DOHH2 (cell line): Measurements from ENCODE around the gene DCDC2C.

Experiments used
- H3F3A ChIP-seq: fragments of 200-600 bp; sonication (generic), shearing (Covaris generic); 2 replicates; pipeline ENCODE4 v1.6.0; 2016; ENCODE audit warnings: antibody characterized with exemption, mild to moderate bottlenecking; ENCODE audit not compliant: control insufficient read depth, insufficient read depth
- H3K27ac ChIP-seq: fragments of 200-600 bp; sonication (generic); 2 replicates; pipeline ENCODE4 v1.5.1; 2014; ENCODE audit warnings: low read depth, mild to moderate bottlenecking, low read length, moderate library complexity
- H3K27me3 ChIP-seq: fragments of 200-600 bp; sonication (generic); 2 replicates; pipeline ENCODE4 v1.6.1; 2014; ENCODE audit warnings: mild to moderate bottlenecking, low read length, mixed read lengths; ENCODE audit not compliant: control insufficient read depth
- H3K36me3 ChIP-seq: fragments of 200-600 bp; sonication (generic); 2 replicates; pipeline ENCODE4 v1.6.1; 2014; ENCODE audit warnings: mild to moderate bottlenecking, low read length, moderate library complexity, mixed read lengths; ENCODE audit not compliant: control insufficient read depth
- H3K4me1 ChIP-seq: fragments of 200-600 bp; sonication (generic); 2 replicates; pipeline ENCODE4 v1.6.1; 2014; ENCODE audit warnings: mild to moderate bottlenecking, low read length, mixed read lengths; ENCODE audit not compliant: control insufficient read depth
- H3K4me2 ChIP-seq: fragments of 200-600 bp; sonication (generic); 2 replicates; pipeline ENCODE4 v1.6.0; 2014; ENCODE audit warnings: mild to moderate bottlenecking, low read length, moderate library complexity
- H3K4me3 ChIP-seq: fragments of 200-600 bp; sonication (generic); 2 replicates; pipeline ENCODE4 v1.5.1; 2014; ENCODE audit warnings: mild to moderate bottlenecking, low read length, mixed read lengths
- H3K79me2 ChIP-seq: fragments of 200-600 bp; sonication (generic); 2 replicates; pipeline ENCODE4 v1.6.1; 2014; ENCODE audit warnings: mild to moderate bottlenecking, low read length, mixed read lengths; ENCODE audit not compliant: control insufficient read depth
- H3K9me2 ChIP-seq: fragments of 200-600 bp; sonication (generic); replicated peaks from 2 replicates; pipeline ENCODE4 v1.6.1; 2014; ENCODE audit warnings: mild to moderate bottlenecking, low read length, mixed read lengths; ENCODE audit not compliant: control insufficient read depth
- H3K9me3 ChIP-seq: fragments of 200-600 bp; sonication (generic); 2 replicates; pipeline ENCODE4 v1.6.1; 2014; ENCODE audit warnings: antibody characterized with exemption, low read length, mixed read lengths; ENCODE audit not compliant: control insufficient read depth, insufficient read depth
- H4K20me1 ChIP-seq: fragments of 200-600 bp; sonication (generic); 2 replicates; pipeline ENCODE4 v1.6.0; 2014; ENCODE audit warnings: low read depth, mild to moderate bottlenecking, antibody characterized with exemption, low read length, moderate library complexity; ENCODE audit not compliant: control insufficient read depth, insufficient read depth
- EZH2phosphoT487 ChIP-seq: fragments of 200-600 bp; sonication (generic); IDR thresholded peaks from 2 replicates; pipeline ENCODE4 v1.6.1; 2017; ENCODE audit warnings: borderline replicate concordance, mild to moderate bottlenecking, antibody characterized with exemption, low read length, moderate library complexity, mixed read lengths
- TF ChIP-seq, protein P1 (sequence below): fragments of 200-600 bp; sonication (generic); IDR thresholded peaks from one replicate; pipeline ENCODE4 v1.5.1; 2014; ENCODE audit warnings: antibody characterized with exemption, mild to moderate bottlenecking, low read depth, low read length; ENCODE audit not compliant: poor library complexity, severe bottlenecking

DCDC2C gene

DNA sequence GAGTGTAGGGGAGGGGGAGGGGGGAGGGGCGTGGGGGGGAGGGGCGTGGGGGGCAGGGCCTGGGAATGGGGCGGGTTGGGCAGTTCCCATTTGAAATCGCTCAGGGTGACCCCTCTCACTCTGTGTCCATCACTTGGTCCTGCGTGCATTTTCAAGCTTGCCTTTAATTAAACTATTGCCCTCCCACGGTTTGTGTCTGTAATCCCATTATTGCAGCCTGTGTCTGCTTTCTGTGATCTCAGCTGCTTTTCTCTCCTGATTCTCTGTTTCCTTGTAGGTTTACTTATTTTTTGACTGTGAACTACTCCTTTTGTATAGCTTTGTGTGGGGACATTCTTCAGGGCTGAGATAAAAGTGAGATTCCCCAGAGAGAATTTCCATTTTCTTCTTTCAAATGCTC is 1.3 kb downstream of the DCDC2C start:
- Histone ChIP-seq H3F3A (no peaks in the 10 kb centered on the region), H3K4me2 (no peak overlapping the region), H3K4me3 (no peak overlapping the region), H4K20me1 (no peaks in the 10 kb centered on the region), H3K4me1 (no peaks in the 10 kb centered on the region), H3K27me3 (peaks cover 5% of the 10 kb centered on the region; the same call in 1 of the 2 replicates), H3K9me2 (no peaks in the 10 kb centered on the region), H3K9me3 (no peaks in the 10 kb centered on the region), H3K36me3 (no peaks in the 10 kb centered on the region), H3K27ac (no peak overlapping the region), H3K79me2 (no peaks in the 10 kb centered on the region)
- no peak for TF ChIP-seq EZH2phosphoT487

DNA sequence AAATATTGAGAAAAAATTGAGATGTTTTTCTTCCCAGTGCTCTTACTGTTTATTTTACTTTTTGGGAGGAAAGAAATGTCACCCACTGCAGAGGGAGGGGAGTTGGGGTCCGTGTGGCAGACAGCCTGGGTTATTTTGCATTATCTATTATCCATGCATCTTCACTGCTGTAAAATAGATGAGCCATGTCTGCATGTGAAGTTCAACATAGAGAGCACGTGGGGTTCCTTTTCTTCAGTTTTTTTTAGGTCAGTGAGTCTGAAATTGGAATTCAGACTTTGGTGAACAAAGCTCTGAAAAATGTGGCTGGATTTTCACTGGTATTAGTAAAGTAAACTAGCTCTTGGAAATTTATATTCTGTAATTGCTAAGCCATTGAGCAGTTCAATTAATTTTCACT is 2.4 kb downstream of the DCDC2C start:
- Histone ChIP-seq H3K27me3 (peaks cover 5% of the 10 kb centered on the region; the same call in 1 of the 2 replicates), H3K4me2 (no peak overlapping the region), H3K27ac (no peak overlapping the region), H3K4me3 (no peak overlapping the region), H3K9me3 (no peaks in the 10 kb centered on the region), H3K4me1 (no peaks in the 10 kb centered on the region), H4K20me1 (no peaks in the 10 kb centered on the region), H3K36me3 (no peaks in the 10 kb centered on the region), H3F3A (no peaks in the 10 kb centered on the region), H3K79me2 (no peaks in the 10 kb centered on the region), H3K9me2 (no peaks in the 10 kb centered on the region)
- TF ChIP-seq, protein P1, sequence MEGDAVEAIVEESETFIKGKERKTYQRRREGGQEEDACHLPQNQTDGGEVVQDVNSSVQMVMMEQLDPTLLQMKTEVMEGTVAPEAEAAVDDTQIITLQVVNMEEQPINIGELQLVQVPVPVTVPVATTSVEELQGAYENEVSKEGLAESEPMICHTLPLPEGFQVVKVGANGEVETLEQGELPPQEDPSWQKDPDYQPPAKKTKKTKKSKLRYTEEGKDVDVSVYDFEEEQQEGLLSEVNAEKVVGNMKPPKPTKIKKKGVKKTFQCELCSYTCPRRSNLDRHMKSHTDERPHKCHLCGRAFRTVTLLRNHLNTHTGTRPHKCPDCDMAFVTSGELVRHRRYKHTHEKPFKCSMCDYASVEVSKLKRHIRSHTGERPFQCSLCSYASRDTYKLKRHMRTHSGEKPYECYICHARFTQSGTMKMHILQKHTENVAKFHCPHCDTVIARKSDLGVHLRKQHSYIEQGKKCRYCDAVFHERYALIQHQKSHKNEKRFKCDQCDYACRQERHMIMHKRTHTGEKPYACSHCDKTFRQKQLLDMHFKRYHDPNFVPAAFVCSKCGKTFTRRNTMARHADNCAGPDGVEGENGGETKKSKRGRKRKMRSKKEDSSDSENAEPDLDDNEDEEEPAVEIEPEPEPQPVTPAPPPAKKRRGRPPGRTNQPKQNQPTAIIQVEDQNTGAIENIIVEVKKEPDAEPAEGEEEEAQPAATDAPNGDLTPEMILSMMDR = no peak
- no peak for TF ChIP-seq EZH2phosphoT487

DNA sequence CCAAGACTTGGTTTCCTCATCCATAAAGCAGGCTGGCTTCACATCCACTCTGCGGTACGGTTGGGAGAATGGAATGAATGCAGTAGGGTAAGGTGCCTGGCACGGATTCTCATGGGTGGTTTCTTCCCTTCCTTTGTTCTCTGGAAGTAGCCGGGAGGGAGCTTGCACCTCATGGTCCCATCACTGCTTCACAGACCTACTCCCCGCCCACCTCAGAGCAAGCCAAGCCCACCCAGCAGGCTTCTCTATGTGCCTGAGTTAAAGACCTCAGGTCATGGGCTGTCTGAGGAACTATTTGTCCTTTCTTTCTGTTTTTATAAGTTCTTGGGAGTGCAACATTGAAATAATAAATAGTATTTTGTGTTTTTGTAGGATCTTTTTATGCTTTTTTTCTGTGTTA is 3.5 kb downstream of the DCDC2C start:
- Histone ChIP-seq H3K27ac (no peak overlapping the region), H3K36me3 (no peaks in the 10 kb centered on the region), H4K20me1 (no peaks in the 10 kb centered on the region), H3K4me2 (no peak overlapping the region), H3K9me3 (no peaks in the 10 kb centered on the region), H3K27me3 (peaks cover 5% of the 10 kb centered on the region; the same call in 1 of the 2 replicates), H3K79me2 (no peaks in the 10 kb centered on the region), H3K4me3 (no peak overlapping the region), H3K9me2 (no peaks in the 10 kb centered on the region), H3K4me1 (no peaks in the 10 kb centered on the region), H3F3A (no peaks in the 10 kb centered on the region)
- TF ChIP-seq EZH2phosphoT487 = no peak
- TF ChIP-seq, protein P1 = no peak

DNA sequence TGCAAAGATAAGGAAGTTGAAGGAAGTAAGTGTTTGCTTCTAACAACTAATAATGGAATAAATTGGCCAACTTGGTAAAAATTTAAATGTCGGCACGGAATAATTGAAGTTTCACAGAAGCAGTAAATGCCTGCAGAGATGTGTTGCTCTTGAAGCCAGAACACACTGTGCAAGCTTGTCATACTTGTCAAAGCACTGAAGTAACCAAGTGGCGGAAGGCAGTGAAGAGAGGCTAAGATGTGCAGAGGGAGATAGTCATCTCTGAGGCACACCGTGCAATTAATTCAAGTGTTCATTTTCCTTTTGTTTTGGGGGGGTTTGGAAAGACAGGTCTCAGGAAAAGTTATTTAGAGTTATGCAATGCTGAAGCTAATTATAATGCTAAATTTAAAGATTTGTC is 5.2 kb downstream of the DCDC2C start:
- Histone ChIP-seq H3K79me2 (no peaks in the 10 kb centered on the region), H4K20me1 (no peaks in the 10 kb centered on the region), H3K27ac (no peak overlapping the region), H3K9me2 (no peaks in the 10 kb centered on the region), H3K36me3 (no peaks in the 10 kb centered on the region), H3K4me2 (no peak overlapping the region), H3K4me3 (no peak overlapping the region), H3K4me1 (no peaks in the 10 kb centered on the region), H3K27me3 (peaks cover 5% of the 10 kb centered on the region; the same call in 1 of the 2 replicates), H3K9me3 (no peaks in the 10 kb centered on the region), H3F3A (no peaks in the 10 kb centered on the region)
- no peak for TF ChIP-seq EZH2phosphoT487
- TF ChIP-seq, protein P1 = no peak
